Activated T-cell treated with anti-CD3 and anti-CD28 coated beads, Interleukin-2, amount 50 U/mL, for 1 hour (primary cell): ENCODE data around the gene DRD4.
"Not testable (repeated sequence)": the region's sequence is repeated elsewhere in the genome, so short reads cannot be mapped to it uniquely, and the experiment has no call there.

Experiments used
- DNase-seq: peaks from one replicate; pipeline ENCODE4 v3.0.0-alpha.2; 2020

The DRD4 gene

DNA sequence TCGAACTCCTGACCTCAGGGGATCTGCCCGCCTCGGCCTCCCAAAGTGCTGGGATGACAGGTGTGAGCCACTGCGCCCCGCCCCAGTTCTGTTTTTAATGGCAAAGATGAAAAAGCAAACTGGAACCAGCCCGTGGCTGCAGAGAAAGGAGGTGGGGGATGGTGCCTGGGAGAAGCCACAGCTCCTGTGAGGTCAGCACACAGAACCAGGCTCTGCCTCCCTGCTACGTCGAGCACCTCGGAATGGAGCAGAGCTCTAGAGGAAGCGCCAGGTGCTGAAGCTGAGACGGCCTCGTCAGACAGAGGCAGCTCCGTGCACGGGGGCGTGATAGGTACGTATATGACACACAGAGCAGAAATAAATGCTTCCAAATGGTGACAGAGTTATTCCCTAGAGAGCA lies 8.5 kb downstream of the DRD4 start:
- no peak for DNase-seq

DNA sequence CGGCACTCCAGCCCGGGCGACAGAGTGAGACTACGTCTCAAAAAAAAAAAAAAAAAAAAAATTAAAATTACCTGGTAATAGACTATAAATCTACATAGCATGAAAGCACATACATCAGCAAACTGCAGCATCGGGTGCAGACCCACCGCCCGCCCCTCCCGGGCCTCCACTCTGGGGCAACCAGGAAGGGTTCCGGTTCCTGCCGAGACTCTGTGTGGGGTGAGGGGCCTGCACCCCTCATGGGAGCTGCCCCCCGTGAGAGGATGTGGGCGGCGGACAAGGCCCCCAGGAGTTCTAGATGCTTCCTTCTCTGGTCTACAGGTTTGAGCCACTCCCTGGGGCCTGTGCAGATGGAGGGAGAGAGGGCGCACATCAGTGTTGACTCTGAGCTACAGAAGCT lies 9.1 kb downstream of the DRD4 start:
- DNase-seq = no peak

- not testable (repeated sequence) for DNase-seq
These were observed 10.6 kb downstream of the DRD4 start for GRCh38 chr11:647672-648158.

DNA sequence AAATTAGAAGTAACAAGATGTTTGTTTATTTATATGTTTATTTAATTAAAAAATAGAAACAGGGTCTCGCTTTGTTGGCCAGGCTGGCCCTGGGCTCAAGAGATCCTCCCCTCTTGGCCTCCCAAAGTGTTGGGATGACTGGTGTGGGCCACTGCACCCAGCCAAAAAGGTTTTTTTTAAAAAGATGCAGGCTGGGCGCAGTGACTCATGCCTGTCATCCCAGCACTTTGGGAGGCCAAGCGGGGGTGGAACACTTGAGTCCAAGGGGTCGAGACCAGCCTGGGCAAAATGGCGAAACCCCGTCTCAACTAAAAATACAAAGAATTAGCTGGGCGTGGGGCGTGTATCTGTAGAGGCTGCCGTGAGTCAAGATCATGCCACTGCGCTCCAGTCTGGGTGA lies 13.4 kb downstream of the DRD4 start:
- no peak for DNase-seq

DNA sequence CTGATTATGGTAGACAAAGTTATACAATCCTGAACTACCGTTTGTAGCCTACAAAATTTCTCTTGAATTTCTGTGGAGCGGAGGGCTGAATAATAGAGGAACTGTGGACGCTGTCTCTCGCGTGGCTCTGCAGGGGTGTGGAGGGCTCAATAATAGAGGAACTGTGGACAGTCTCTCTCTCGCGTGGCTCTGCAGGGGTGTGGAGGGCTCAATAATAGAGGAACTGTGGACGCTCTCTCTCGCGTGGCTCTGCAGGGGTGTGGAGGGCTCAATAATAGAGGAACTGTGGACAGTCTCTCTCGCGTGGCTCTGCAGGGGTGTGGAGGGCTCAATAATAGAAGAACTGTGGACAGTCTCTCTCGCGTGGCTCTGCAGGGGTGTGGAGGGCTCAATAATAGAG lies 16.1 kb downstream of the DRD4 start:
- not testable (repeated sequence) for DNase-seq

DNA sequence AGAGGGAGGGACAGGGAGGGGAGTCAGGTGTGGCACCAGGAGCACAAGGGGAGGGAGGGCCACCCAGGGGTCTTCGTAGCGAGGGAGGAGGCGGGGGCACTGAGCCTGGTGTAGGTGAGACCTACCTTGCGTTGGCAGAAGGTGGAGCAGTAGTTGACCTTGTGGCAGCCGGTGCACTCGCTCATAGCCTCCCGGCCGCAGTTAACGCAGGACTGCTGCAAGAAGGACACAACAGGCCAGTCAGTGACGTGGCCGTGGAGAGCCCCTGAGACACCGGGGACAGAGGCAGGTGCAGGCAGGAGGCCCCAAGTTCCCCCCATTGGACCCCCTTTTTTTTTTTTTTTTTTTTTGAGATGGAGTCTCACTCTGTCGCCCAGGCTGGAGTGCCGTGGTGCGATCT lies 16.8 kb downstream of the DRD4 start:
- DNase-seq = no peak

GRCh38 chr11:654444-654843 lies 17.4 kb downstream of the DRD4 start:
- not testable (repeated sequence) for DNase-seq

GRCh38 chr11:655036-655726 lies 18.1 kb downstream of the DRD4 start:
- DNase-seq = no peak

GRCh38 chr11:656426-656825 lies 19.4 kb downstream of the DRD4 start:
- no peak for DNase-seq

GRCh38 chr11:656866-657265 lies 19.8 kb downstream of the DRD4 start:
- no peak for DNase-seq

DNA sequence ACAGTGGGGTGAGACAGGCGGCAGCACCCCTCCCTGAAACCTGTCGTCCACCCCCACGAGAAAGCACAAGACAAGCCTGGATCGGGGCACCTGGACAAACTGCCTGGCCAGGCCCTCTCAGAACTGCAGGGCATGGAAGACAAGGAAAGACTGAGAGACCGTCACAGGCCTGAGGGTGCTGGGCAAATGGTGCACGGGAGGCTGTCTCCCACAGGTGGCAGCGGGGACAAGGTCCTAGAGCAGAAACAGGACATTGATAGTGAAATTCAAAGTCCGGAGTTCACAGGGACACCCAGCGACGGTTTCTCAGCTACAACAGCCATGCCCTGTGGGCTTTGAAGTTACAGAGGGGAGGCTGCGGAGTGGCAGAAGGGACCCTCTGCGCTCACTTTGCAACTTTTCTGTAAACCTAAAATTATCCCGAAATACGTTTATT lies 20.6 kb downstream of the DRD4 start:
- DNase-seq = no peak

GRCh38 chr11:659532-660085 lies 22.5 kb downstream of the DRD4 start:
- DNase-seq = no peak

DNA sequence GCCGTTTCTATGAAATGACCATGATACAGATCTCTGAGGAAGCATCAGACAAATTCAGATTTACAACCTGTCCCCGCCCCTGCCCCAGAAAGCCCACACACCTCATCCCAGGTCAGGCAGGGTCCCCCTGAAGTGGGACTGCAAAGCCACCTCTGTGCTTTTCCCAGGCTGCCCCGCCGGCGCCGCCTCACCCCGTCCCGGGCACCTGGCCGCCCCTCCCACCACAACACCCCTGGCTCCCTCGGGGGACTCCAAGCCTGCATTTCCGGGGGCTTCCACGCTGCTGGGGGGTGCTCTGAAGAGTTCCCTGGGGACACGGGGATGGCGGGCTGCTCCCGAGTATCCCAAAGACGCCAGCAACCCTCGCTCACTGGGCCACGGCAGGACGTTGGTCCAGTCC lies 23.2 kb downstream of the DRD4 start:
- DNase-seq = no peak

- no peak for DNase-seq
These were observed 23.8 kb downstream of the DRD4 start for GRCh38 chr11:660681-661444.

- peak; percentile 51 for DNase-seq
These were observed 25.7 kb downstream of the DRD4 start for GRCh38 chr11:662689-663274.

- DNase-seq = no peak
These were observed 28.1 kb downstream of the DRD4 start for GRCh38 chr11:665062-665703.

DNA sequence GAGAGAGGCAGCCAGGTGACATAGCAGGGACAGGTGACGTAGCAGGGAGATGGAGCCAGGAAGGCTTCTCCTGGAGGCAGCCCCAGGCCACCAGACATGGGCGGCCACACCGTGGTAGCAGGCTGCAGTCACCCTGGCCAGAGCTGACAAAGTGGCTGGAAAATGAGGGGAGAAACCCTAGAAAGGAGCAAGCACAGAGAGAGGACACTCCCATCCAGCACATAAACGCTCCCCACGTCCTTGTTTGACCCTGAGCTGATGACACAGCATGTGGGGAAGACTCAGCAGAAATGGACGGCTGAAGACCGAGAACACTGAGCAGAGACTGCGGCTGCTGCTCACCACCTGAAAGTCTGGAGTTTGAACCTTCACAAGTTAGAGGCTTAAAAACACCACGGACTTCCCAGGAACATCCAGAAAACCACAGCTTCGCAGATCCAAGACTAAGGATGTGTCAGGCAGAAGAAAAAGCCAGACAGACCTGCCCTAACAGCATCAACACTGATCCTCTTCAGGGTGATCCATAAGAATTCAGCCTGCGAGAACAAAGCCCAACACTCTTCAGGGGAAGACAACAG lies 28.7 kb downstream of the DRD4 start:
- DNase-seq = no peak

DNA sequence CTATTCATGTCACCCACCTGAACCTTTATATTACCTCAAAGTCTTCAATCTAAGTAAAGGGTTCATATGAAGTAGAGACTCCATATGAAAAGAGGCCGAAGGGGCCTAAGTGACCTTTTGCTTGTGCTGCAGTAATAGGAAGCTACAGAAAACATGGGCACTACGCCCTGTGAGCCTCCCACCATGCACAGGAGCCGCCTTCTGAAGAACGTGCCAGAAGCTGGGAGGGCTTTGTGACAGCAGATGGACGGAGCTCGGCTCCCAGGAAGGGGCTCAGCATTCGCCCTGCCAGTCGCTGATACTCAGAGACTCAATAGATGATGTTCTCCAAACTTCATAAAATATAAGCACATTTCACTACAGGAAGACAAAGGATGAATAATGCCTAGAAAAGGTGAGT lies 36.8 kb downstream of the DRD4 start:
- no peak for DNase-seq

DNA sequence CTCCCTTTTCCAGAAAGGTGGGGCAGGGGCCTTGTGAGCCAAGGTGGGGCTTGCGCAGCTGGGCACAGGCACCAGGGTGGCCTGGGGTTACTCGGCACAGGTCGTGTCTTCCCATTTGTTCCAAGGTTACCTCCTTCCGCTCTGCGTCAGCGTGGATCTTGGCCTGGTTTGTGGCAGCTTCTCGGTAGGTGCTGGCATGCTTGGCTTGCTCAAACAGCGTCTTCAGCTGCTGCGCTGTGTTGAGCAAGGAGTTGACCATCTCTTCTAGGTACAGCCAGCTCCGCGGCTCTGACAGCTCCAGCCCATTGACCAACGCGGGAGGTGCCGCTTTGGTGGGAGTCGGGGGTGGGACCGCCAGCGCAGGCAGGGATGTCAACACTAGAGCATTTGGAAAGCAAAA lies 37.3 kb downstream of the DRD4 start:
- DNase-seq = no peak

DNA sequence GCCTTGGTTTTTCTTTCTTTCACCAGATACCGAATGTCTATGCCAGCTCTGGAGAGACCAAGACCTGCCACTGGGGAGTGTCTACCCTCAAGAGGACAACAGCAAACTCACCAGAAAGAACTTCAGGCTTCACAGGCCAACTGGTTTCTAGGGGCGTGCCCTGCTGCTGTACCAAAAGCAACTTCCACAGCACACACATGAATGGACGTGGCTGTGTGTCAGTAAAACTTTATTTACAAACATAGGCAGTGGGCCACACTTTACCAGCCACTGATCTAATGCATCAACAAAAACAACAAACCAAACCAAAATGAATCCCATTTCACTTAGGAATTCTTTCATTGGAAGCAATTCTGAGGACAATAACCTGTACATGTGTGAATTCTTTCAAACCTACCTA lies 41.2 kb downstream of the DRD4 start:
- DNase-seq = no peak

DNA sequence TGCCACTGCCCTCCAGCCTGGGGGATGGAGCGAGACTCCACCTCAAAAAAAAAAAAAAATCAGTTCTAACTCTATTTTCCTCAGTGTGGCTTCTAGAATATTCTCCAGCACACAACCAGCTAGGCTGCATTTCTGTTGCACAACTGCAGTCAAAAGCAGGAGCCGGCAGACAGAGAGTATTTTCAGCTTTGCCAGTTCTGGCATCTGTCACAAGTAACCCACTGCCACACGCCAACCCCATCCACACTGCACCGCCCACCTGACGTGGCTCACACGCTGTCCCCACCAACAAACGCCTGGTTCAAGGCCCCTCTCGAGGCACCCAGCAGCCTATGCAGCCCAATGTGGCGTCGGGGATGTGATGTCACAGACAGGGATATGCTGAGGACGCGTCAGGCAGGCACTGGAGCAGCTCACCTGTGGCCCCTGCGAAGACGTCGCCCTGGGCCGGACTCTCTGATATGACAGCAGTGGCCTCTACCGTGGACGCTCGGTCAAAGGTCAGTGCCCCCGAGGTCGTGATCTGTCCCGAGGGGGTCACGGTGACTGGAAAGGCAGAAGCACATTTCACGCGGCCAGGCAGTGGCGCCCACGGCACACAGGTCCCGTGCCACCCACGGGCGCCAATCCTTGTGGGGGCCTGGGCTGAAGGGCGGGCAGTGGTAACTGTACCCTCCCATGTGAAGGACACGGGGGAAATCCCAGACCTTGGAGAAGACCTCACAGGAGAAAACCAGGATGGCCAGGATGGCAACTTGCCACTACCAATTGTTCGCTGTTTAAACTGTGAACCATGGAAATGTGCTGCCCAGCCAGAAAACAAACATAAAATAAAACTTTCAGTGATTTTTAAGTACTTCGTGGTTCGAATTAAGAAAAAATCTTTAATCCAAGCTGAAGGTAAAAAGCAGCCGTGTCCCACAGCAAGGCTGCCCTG lies 42.5 kb downstream of the DRD4 start:
- no peak for DNase-seq

DNA sequence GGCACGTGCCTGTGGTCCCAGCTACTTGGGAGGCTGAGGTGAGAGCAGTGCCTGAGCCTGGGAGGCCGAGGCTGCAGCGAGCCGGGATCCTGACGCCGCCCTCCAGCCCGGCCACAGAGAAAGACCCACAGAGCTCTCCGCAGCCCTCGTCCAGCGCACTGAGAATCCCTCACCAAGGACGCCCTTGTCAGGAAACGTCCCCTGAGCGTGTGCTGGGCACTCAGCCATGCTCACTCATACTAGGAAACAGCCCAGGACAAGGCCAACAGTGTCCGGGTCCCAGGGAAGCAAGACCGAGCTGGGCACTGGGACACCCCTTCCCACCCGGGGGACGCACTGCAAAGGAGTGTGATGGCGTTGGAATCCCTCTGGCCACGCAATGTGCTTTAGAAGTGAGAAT lies 43.4 kb downstream of the DRD4 start:
- no peak for DNase-seq
